Measurements from ENCODE around the gene CEP85.
A peak's percentile ranks its signal among the peaks of the same experiment; 100 is the strongest.

CEP85 gene

DNA sequence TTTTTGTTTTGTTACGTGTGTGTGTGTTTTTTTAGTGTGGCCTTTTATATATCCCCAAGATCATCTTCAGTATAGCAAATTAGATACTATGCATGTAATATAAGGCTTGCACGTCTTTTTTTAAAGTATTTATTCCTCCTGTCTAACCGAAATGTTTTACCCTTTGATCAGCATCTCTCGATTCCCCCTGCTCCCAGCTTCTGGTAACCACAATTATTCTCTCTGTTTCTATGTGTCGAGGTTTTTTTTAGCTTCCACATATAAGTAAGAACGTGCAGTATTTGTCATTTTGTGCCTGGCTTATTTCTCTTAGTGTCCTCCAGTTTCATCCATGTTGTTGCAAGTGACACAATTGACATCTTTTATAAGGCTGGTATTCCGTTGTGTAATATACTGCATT lies 18.7 kb downstream of the CEP85 start:
- no peaks in the 10 kb centered on the region; a peak in 1 of 22 replicates for H3K9me3 ChIP-seq (replicated peaks in 1 of 11)
- H3K4me1 ChIP-seq: no peaks in the 10 kb centered on the region
- peaks cover 0 to 27% (median 9%) of the 10 kb centered on the region in 11 experiments; a peak in 8 of 22 replicates for H4K20me1 ChIP-seq
- TF ChIP-seq Cebpa-rat (IDR thresholded peaks at IDR 0.05): no peak
- H3K27me3 ChIP-seq: no peaks in the 10 kb centered on the region
- no peak overlapping the region for H3K4me3 ChIP-seq
- H3K27ac ChIP-seq: no peak overlapping the region
- H3K9ac ChIP-seq: no peak overlapping the region
- H3K4me2 ChIP-seq: no peak overlapping the region
- peaks cover 54 to 100% (median 97%) of the 10 kb centered on the region in 11 experiments for H3K36me3 ChIP-seq

DNA sequence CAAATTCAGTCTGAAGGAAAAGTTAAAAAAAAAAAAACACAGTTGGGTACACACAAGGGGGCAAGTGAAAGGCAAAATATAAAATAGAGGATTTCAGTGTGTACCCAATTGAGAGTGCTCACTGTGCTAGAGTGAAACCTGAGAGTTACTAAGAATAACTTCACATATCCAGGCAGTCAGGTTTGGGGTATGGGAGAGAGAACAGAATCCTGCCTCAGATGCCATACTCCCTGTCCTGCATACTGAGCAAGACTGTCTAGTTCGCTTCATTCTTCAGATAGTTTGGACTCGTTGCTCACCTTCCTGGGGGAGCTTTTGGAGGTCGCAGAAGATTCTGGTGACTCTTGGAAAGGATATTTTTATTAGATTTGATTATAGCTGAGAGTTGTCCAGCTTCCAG lies 20.4 kb downstream of the CEP85 start:
- peaks cover 57 to 100% (median 98%) of the 10 kb centered on the region in 11 experiments for H3K36me3 ChIP-seq
- no peak for TF ChIP-seq Cebpa-rat (IDR thresholded peaks at IDR 0.05)

DNA sequence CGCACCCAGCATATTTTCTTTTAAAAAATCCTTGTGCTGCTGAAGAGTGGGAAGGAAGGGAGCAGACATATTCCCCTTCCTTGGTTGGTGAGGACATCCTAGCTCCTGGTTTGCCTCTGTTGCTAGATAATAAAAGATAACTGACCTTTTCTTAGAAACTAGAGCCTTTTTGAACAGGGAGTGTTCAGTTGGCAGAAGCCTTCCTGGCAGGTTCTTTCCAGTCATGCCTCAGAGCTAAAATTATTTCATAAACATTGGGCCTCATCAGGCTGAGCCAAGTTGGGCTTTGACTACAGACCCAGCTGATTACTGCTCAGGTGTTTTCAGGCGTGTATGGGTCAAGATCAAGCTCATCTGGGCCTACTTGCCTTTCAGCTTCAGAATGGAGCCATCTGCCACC lies 23.2 kb downstream of the CEP85 start:
- no peaks in the 10 kb centered on the region for H3K27me3 ChIP-seq
- peaks cover 0 to 32% (median 16%) of the 10 kb centered on the region in 10 experiments; a peak in 12 of 20 replicates for H3K4me1 ChIP-seq
- no peak overlapping the region for H3K4me2 ChIP-seq
- H3K4me3 ChIP-seq: no peak overlapping the region
- H3K9me3 ChIP-seq (replicated peaks in 1 of 11): no peaks in the 10 kb centered on the region
- H3K27ac ChIP-seq: no peak overlapping the region
- no peak for TF ChIP-seq Cebpa-rat (IDR thresholded peaks at IDR 0.05)
- H3K9ac ChIP-seq: no peak overlapping the region
- H3K36me3 ChIP-seq: peaks cover 40 to 100% (median 99%) of the 10 kb centered on the region in 11 experiments
- H4K20me1 ChIP-seq: peaks cover 0 to 27% (median 9%) of the 10 kb centered on the region in 11 experiments; a peak in 8 of 22 replicates

More for the DNA sequence above, 20.4 kb downstream of the CEP85 start:
- Histone ChIP-seq H3K4me3 (no peak overlapping the region), H3K4me1 (peaks cover 0 to 17% (median 8%) of the 10 kb centered on the region in 10 experiments; a peak in 12 of 20 replicates), H3K27ac (no peak overlapping the region), H3K4me2 (no peak overlapping the region), H3K9me3 (replicated peaks in 1 of 11) (no peaks in the 10 kb centered on the region; a peak in 1 of 22 replicates), H4K20me1 (peaks cover 0 to 27% (median 9%) of the 10 kb centered on the region in 11 experiments; a peak in 8 of 22 replicates), H3K27me3 (no peaks in the 10 kb centered on the region), H3K9ac (no peak overlapping the region)

GRCh38 chr1:26259005-26259404 lies 25.0 kb downstream of the CEP85 start:
- TF ChIP-seq Cebpa-rat (IDR thresholded peaks at IDR 0.05): no peak
- H3K9ac ChIP-seq: no peak overlapping the region
- H3K9me3 ChIP-seq (replicated peaks in 1 of 11): no peaks in the 10 kb centered on the region
- no peaks in the 10 kb centered on the region for H3K27me3 ChIP-seq
- H4K20me1 ChIP-seq: peaks cover 0 to 18% (median 3%) of the 10 kb centered on the region in 11 experiments; a peak in 9 of 22 replicates
- H3K4me2 ChIP-seq: peak overlapping the region in 7 of 11 experiments; percentile 15 to 82 (median 71); a peak in 12 of 22 replicates
- H3K4me3 ChIP-seq: no peak overlapping the region
- peak overlapping the region in 5 of 11 experiments; percentile 13 to 52 (median 24); a peak in 6 of 22 replicates for H3K27ac ChIP-seq
- peaks cover 0 to 32% (median 16%) of the 10 kb centered on the region in 10 experiments; a peak in 12 of 20 replicates for H3K4me1 ChIP-seq
- peaks cover 54 to 100% (median 99%) of the 10 kb centered on the region in 11 experiments for H3K36me3 ChIP-seq

GRCh38 chr1:26259578-26259977 lies 25.6 kb downstream of the CEP85 start:
- Histone ChIP-seq H3K9me3 (replicated peaks in 1 of 11) (no peaks in the 10 kb centered on the region), H3K27ac (peak overlapping the region in 5 of 11 experiments; percentile 13 to 60 (median 34); a peak in 9 of 22 replicates), H3K36me3 (peaks cover 55 to 100% (median 99%) of the 10 kb centered on the region in 11 experiments), H3K9ac (peak overlapping the region in 5 of 11 experiments; percentile 6 to 38 (median 36); a peak in 4 of 22 replicates), H3K4me1 (peaks cover 0 to 32% (median 16%) of the 10 kb centered on the region in 10 experiments; a peak in 12 of 20 replicates), H3K4me2 (peak overlapping the region in 7 of 11 experiments; percentile 15 to 82 (median 71); a peak in 13 of 22 replicates), H4K20me1 (peaks cover 0 to 14% (median 0%) of the 10 kb centered on the region in 11 experiments; a peak in 8 of 22 replicates), H3K27me3 (no peaks in the 10 kb centered on the region), H3K4me3 (no peak overlapping the region)
- peak in 1 of 11 experiments; percentile 53; a peak in 1 of 22 replicates for TF ChIP-seq Cebpa-rat (IDR thresholded peaks at IDR 0.05)

- no peak overlapping the region for H3K4me3 ChIP-seq
- H3K4me1 ChIP-seq: peaks cover 0 to 39% (median 16%) of the 10 kb centered on the region in 10 experiments; a peak in 12 of 20 replicates
- no peak overlapping the region for H3K4me2 ChIP-seq
- no peak for TF ChIP-seq Cebpa-rat (IDR thresholded peaks at IDR 0.05)
- no peak overlapping the region for H3K27ac ChIP-seq
- peaks cover 3 to 11% (median 9%) of the 10 kb centered on the region in 11 experiments for H3K9me3 ChIP-seq (replicated peaks in 1 of 11)
- no peaks in the 10 kb centered on the region for H3K27me3 ChIP-seq
- no peak overlapping the region for H3K9ac ChIP-seq
- peaks cover 34 to 100% (median 99%) of the 10 kb centered on the region in 11 experiments for H3K36me3 ChIP-seq
- peaks cover 0 to 2% (median 0%) of the 10 kb centered on the region in 11 experiments; a peak in 3 of 22 replicates for H4K20me1 ChIP-seq
Measured at GRCh38 chr1:26263212-26263611, 29.2 kb downstream of the CEP85 start.

- peaks cover 14 to 23% (median 22%) of the 10 kb centered on the region in 11 experiments for H3K9me3 ChIP-seq (replicated peaks in 1 of 11)
- H3K36me3 ChIP-seq: peaks cover 53 to 100% (median 99%) of the 10 kb centered on the region in 11 experiments
Measured at GRCh38 chr1:26265405-26265804, 31.4 kb downstream of the CEP85 start.

DNA sequence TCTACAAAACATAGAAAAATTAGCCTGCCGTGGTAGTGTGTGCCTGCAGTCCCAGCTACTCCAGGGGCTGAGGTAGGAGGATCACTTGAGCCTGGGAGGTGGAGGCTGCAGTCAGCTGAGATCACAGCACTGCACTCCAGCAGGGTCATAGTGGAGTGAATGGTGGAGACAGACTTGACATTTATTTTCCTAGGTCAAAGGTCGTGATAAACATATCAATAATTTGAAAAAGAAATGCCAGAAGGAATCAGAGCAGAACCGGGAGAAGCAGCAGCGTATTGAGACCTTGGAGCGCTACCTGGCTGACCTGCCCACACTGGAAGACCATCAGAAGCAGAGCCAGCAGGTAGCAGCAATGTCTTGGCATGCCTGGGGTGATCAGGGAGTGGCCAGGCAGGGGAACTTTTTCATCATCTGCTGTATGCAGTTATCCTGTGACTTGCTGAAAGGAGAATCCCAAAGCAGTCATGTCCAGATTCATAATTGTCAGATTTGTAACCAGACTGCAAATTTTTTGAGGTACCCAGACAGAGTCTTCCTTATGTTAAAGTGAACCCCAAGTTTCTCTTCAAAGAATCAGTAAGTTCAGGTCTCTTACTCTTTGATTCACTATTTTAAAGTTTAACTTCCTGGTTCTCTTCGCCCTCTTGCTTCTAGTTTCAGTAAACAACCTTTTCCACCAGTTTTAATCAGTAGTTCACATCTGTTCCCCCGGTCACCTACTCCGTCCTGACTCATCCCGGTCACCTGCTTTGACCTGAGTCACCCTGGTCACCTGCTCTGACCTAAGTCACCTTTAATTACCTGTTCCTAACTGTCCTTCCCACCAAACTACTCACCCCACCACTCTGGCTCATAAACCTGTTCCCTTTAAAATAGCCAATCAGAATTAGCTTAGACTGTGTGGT lies 34.5 kb downstream of the CEP85 start:
- Histone ChIP-seq H4K20me1 (no peaks in the 10 kb centered on the region), H3K27me3 (no peaks in the 10 kb centered on the region), H3K4me3 (no peak overlapping the region), H3K9ac (no peak overlapping the region), H3K36me3 (peaks cover 57 to 100% (median 98%) of the 10 kb centered on the region in 11 experiments), H3K27ac (no peak overlapping the region), H3K4me1 (peaks cover 0 to 17% (median 0%) of the 10 kb centered on the region in 10 experiments; a peak in 5 of 20 replicates), H3K9me3 (replicated peaks in 1 of 11) (peaks cover 14 to 23% (median 22%) of the 10 kb centered on the region in 11 experiments), H3K4me2 (no peak overlapping the region)
- TF ChIP-seq Cebpa-rat (IDR thresholded peaks at IDR 0.05): no peak

More at GRCh38 chr1:26265405-26265804, 31.4 kb downstream of the CEP85 start:
- Histone ChIP-seq H3K4me1 (peaks cover 0 to 18% (median 0%) of the 10 kb centered on the region in 10 experiments; a peak in 6 of 20 replicates), H4K20me1 (no peaks in the 10 kb centered on the region; a peak in 1 of 22 replicates), H3K27me3 (no peaks in the 10 kb centered on the region), H3K4me3 (no peak overlapping the region), H3K9ac (no peak overlapping the region), H3K27ac (no peak overlapping the region), H3K4me2 (peak overlapping the region in 2 of 11 experiments; percentile 25 to 33; a peak in 4 of 22 replicates)
- TF ChIP-seq Cebpa-rat (IDR thresholded peaks at IDR 0.05): no peak

DNA sequence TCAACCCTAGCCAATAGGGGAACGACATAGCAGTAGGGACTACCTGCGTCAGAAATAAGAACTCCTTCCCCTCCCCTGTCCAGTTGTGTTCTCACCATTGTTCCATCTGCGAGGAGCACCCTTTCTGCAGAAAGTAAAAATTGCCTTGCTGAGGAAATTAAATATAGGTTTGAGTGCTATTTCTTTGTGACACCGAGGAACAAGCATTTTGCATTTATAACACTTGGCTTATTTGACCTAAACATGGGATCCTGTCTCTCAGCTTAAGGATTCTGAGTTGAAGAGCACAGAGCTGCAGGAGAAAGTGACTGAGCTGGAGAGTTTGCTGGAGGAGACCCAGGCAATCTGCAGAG lies 35.2 kb downstream of the CEP85 start:
- Histone ChIP-seq H3K36me3 (peaks cover 51 to 100% (median 95%) of the 10 kb centered on the region in 11 experiments), H3K4me1 (peaks cover 0 to 22% (median 2%) of the 10 kb centered on the region in 10 experiments; a peak in 15 of 20 replicates), H3K27ac (no peak overlapping the region), H4K20me1 (no peaks in the 10 kb centered on the region), H3K9me3 (replicated peaks in 1 of 11) (peaks cover 14 to 23% (median 22%) of the 10 kb centered on the region in 11 experiments), H3K9ac (no peak overlapping the region), H3K4me2 (no peak overlapping the region), H3K27me3 (no peaks in the 10 kb centered on the region), H3K4me3 (no peak overlapping the region; a peak in 1 of 20 replicates)
- no peak for TF ChIP-seq Cebpa-rat (IDR thresholded peaks at IDR 0.05)
